Chondrocyte (in vitro differentiated cells): Measurements from ENCODE around the gene AK1. TPM values are rescaled to one million over a fixed set of nuclear protein-coding genes. Genes with fewer than 3 reads are reported as not detected.

Source experiments
- DNase-seq: peaks from one replicate; pipeline ENCODE4 v3.0.0; 2021; ENCODE audit warnings: mixed read lengths, low spot score
- H3K27ac Mint-ChIP-seq: one replicate; pipeline ENCODE4 v1.8.0; 2021; ENCODE audit warnings: mild to moderate bottlenecking, moderate library complexity, mixed read lengths; ENCODE audit not compliant: unreplicated experiment
- H3K27me3 Mint-ChIP-seq: 2 replicates; pipeline ENCODE4 v1.8.0; 2021; ENCODE audit warnings: low read depth, mixed read lengths
- H3K36me3 Mint-ChIP-seq: 2 replicates; pipeline ENCODE4 v1.8.0; 2021; ENCODE audit warnings: low read depth, mixed read lengths
- H3K4me1 Mint-ChIP-seq: 2 replicates; pipeline ENCODE4 v1.8.0; 2021; ENCODE audit warnings: low read depth, mild to moderate bottlenecking, mixed read lengths
- H3K4me3 Mint-ChIP-seq: one replicate; pipeline ENCODE4 v1.8.0; 2021; ENCODE audit warnings: mild to moderate bottlenecking, moderate library complexity, mixed read lengths; ENCODE audit not compliant: unreplicated experiment
- H3K9me3 Mint-ChIP-seq: 2 replicates; pipeline ENCODE4 v1.8.0; 2021; ENCODE audit warnings: low read depth, mixed read lengths
- total RNA-seq: library from RNA; stranded (reverse); gene quantifications from 3 replicates; pipeline ENCODE4 v1.2.1, GENCODE V29; 2021
- TF ChIP-seq, protein P1 (sequence below): fragments of 200-600 bp; sonication (generic); IDR thresholded peaks from 2 replicates; pipeline ENCODE4 v1.5.0; 2021; ENCODE audit warnings: antibody characterized with exemption, mild to moderate bottlenecking, moderate library complexity

The AK1 gene
- total RNA-seq, 1 donor from 2014 or later: 77.2 TPM

DNA sequence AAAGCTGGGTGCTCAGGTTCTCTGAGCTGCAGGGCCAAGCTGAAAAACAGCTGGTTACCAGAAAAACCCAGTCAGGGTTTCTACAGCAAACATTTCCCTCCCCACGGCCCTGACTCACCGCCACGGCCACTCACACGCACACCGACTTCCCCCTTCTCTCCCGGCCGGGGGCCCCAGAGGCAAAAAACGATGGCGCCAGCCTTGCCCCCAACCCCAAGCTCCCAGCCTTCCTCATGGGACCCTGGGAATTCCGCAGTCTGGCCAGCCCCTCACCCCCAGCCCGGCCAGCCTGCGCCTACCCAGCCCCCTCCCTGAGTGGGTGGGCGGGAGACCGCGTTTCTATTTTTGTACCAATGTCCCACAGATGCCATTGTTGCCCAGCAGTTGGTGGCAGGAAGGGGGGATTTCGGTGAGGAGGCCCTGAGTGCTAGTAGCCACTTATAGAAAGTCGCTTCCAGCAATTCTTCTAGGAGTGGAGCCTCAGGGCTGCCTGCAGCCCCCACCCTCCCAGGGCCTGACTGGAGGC lies 41.4 kb downstream of the AK1 start:
- no peak for DNase-seq
- peak overlapping the region; percentile 45 for H3K4me3 Mint-ChIP-seq
- no peaks in the 10 kb centered on the region for H3K9me3 Mint-ChIP-seq
- peaks cover 2% of the 10 kb centered on the region for H3K36me3 Mint-ChIP-seq
- H3K4me1 Mint-ChIP-seq: peaks cover 60% of the 10 kb centered on the region
- H3K27me3 Mint-ChIP-seq: no peaks in the 10 kb centered on the region
- TF ChIP-seq, protein P1, sequence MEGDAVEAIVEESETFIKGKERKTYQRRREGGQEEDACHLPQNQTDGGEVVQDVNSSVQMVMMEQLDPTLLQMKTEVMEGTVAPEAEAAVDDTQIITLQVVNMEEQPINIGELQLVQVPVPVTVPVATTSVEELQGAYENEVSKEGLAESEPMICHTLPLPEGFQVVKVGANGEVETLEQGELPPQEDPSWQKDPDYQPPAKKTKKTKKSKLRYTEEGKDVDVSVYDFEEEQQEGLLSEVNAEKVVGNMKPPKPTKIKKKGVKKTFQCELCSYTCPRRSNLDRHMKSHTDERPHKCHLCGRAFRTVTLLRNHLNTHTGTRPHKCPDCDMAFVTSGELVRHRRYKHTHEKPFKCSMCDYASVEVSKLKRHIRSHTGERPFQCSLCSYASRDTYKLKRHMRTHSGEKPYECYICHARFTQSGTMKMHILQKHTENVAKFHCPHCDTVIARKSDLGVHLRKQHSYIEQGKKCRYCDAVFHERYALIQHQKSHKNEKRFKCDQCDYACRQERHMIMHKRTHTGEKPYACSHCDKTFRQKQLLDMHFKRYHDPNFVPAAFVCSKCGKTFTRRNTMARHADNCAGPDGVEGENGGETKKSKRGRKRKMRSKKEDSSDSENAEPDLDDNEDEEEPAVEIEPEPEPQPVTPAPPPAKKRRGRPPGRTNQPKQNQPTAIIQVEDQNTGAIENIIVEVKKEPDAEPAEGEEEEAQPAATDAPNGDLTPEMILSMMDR: no peak
- H3K27ac Mint-ChIP-seq: peak overlapping the region; percentile 98

DNA sequence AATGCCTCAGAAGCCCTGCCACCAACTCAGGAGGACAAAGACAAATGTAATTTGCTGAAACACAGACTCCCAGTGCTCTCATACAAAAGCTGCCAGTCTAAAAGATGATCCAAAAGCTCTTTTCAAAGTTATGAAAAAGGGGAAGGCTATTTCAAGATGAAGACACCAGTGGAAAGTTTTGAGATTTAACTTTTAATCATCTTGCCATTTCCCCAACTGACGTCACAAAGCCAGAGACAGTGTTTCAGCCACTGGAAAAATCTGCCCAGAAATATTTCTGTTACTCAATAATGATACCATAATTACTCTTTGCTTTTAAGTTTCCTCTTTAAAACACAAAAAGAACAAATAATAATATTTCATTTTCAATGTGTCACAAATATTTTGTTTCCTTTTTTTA lies 43.9 kb downstream of the AK1 start:
- H3K36me3 Mint-ChIP-seq: no peaks in the 10 kb centered on the region
- H3K27me3 Mint-ChIP-seq: no peaks in the 10 kb centered on the region
- DNase-seq: no peak
- no peaks in the 10 kb centered on the region for H3K9me3 Mint-ChIP-seq
- H3K4me3 Mint-ChIP-seq: no peak overlapping the region
- peaks cover 58% of the 10 kb centered on the region for H3K4me1 Mint-ChIP-seq
- peak overlapping the region; percentile 54 for H3K27ac Mint-ChIP-seq
- TF ChIP-seq, protein P1: no peak

DNA sequence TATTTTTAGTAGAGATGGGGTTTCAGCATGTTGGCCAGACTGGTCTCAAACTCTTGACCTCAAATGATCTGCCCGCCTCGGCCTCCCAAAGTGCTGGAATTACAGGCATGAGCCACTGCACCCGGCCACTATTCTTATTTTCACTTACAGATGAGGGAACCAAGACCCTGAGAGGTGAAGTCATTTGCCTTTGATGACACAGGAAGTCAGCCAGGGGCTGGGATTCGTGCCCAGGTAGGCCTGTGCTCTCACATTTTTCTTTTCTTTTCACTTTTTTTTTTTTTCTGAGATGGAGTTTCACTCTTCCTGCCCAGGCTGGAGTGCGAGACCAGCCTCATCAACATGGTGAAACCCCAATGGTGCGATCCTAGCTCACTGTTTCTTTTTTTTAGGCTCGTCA lies 45.2 kb downstream of the AK1 start:
- Mint-ChIP-seq H3K4me3 (no peak overlapping the region), H3K27me3 (no peaks in the 10 kb centered on the region), H3K27ac (peak overlapping the region; percentile 80), H3K9me3 (no peaks in the 10 kb centered on the region), H3K4me1 (peaks cover 52% of the 10 kb centered on the region), H3K36me3 (no peaks in the 10 kb centered on the region)
- no peak for DNase-seq
- TF ChIP-seq, protein P1: no peak

DNA sequence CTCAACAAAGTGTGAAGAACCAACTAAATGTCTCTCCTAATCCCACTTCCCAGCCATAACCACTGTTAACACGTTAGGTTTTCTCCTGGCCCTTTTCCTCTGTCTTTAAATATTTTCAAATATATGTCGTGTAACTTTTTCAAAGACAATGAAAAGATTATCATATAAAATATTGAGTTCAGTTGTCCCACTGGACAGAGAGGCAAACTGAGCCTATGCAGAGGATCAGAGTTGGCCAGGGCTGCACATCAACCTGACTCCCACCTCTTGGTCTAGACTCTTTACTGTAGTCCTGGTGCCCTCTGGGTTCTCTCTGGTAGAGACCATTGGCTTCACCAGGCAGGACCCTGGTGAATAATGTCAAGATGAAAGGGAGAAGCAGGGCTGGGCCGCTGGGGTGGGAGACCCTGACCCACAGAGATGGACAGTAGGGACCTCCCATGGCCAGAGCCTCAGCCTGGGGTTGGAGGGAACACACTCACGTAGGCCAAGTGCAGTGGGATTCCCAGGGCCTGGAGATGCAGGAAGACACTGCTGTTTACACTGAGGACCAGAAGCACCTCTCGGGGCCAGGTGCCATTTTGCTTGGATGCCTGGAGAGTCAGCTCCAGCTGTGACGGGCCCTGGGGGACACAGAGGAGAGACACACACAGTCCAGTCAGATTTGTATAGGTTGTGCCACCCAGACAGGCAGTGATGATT lies 48.1 kb downstream of the AK1 start:
- no peak overlapping the region for H3K27ac Mint-ChIP-seq
- no peaks in the 10 kb centered on the region for H3K27me3 Mint-ChIP-seq
- DNase-seq: no peak
- TF ChIP-seq, protein P1: no peak
- peaks cover 2% of the 10 kb centered on the region for H3K36me3 Mint-ChIP-seq
- no peak overlapping the region for H3K4me3 Mint-ChIP-seq
- peaks cover 34% of the 10 kb centered on the region for H3K4me1 Mint-ChIP-seq
- H3K9me3 Mint-ChIP-seq: no peaks in the 10 kb centered on the region

DNA sequence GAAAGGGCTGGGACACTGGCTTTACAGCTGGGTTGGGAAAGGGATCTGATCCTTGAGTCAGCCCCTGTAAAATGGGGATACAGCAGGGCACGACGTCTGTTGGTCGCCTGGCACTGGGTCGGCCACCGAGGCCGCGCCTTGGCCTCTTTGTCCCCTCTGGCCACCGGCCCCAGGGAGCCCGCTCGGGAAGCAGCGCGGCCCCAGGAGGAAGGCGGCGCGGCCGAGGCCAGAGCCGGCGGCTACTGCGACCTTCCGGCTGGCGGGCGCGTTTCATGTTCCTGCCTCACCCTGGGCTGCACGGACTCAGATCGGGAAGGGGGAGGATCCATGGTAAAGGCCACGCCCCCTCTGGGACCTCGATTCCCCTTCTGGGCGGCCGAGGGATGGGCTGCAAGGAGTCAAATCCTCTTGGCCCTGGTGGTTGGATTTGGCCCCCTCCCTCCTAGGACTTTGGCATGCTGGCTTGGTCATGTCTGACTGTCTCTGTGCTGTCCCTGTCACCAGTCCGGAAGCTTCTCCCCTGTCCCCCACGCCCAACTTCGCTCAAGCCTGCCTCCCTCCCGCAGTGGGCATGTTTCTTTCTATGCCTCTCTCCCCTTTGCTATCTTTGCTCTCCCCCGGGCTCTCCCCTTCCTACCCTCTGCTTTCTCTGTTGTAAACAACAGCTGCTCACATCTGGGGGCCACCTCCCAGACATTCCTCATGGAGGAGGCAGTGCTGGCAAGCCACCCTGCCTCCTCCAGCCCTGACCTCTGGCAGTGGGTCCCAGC lies 49.0 kb downstream of the AK1 start:
- Mint-ChIP-seq H3K27ac (peak overlapping the region; percentile 68), H3K36me3 (peaks cover 5% of the 10 kb centered on the region), H3K4me3 (peak overlapping the region; percentile 38), H3K4me1 (peaks cover 31% of the 10 kb centered on the region), H3K9me3 (no peaks in the 10 kb centered on the region), H3K27me3 (no peaks in the 10 kb centered on the region)
- no peak for DNase-seq
- TF ChIP-seq, protein P1: no peak
